RWPE1 (cell line): Measurements from ENCODE around the gene CALCOCO1.

Experiments used
- CTCF ChIA-PET: fragments of 350-600 bp; sonication (Branson Sonifier 250); formaldehyde crosslinking; extraction: SDS; loops from one replicate; lab custom pipeline; 2021; lab: Yijun Ruan, JAX
- POLR2A ChIA-PET: fragments of 400-600 bp; formaldehyde crosslinking; extraction: SDS; loops from one replicate; lab custom pipeline; 2020; ENCODE audit warnings: antibody characterized with exemption; ENCODE audit not compliant: low non-redundant PET; lab: Yijun Ruan, JAX
- DNase-seq: peaks from one replicate; pipeline ENCODE4 v3.0.0; 2012; ENCODE audit warnings: low spot score
- H3K27ac ChIP-seq: fragments of 450-650 bp; 2 replicates; pipeline ENCODE4 v1.5.1; 2017
- TF ChIP-seq, protein P1 (sequence below): fragments of 450-650 bp; conservative IDR thresholded peaks from 2 replicates; pipeline ENCODE4 v1.5.1; 2017; ENCODE audit warnings: low read depth, mild to moderate bottlenecking

Gene CALCOCO1

DNA sequence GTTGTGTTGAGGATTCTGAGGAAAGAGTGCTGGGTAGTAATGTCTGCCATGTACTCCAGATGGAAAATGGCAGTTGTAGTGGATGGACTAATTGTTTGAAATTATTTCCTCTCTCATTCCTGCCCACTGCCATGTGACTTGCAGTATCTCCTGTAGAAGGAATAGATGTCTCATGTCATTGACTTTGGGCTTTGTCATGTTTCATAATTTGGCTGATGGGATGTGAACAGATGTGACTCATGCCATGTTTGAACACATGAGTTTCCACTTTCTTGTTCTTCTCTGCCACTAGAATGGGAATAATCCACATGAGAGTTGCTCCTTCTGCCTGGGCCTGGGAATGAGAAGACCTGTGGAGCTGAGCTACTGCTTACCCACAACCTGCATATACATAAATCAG, 2.4 kb upstream of the CALCOCO1 start:
- TF ChIP-seq, protein P1, sequence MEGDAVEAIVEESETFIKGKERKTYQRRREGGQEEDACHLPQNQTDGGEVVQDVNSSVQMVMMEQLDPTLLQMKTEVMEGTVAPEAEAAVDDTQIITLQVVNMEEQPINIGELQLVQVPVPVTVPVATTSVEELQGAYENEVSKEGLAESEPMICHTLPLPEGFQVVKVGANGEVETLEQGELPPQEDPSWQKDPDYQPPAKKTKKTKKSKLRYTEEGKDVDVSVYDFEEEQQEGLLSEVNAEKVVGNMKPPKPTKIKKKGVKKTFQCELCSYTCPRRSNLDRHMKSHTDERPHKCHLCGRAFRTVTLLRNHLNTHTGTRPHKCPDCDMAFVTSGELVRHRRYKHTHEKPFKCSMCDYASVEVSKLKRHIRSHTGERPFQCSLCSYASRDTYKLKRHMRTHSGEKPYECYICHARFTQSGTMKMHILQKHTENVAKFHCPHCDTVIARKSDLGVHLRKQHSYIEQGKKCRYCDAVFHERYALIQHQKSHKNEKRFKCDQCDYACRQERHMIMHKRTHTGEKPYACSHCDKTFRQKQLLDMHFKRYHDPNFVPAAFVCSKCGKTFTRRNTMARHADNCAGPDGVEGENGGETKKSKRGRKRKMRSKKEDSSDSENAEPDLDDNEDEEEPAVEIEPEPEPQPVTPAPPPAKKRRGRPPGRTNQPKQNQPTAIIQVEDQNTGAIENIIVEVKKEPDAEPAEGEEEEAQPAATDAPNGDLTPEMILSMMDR, result no peak
- no peak for DNase-seq
- ChIA-PET POLR2A (no interaction called here), CTCF (interaction anchor here (1.0 to 1.6 kb wide), 2 partner anchors 16 to 17 kb away, joined by 4 read pairs; no protein-coding TSS in a partner anchor)
- H3K27ac ChIP-seq, result no peak overlapping the region

DNA sequence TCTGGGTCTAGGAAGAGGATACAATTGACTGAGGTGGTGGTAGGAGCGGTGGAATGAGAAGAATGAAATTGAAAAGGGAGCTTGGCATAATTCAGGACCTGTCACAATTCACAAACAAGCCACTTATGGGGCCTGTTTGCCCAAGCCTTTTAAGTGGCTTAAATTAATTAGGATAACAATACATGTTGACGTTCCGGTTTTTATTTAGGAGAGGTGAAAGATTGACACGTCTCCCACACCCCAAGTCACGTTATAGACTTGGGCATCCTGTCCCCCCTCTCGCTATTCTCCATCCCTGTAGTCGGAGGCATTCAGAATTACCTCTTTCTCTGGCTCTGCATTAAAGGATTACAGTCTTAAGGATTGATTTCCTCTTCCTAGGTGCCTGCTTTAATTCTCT, 954 bp upstream of the CALCOCO1 start:
- ChIA-PET CTCF (interaction anchor here (0.5 to 3.1 kb wide), 4 partner anchors 15 to 98 kb away, joined by 3 to 16 read pairs (median 4); no protein-coding TSS in a partner anchor), POLR2A (interaction anchor here (0.6 kb wide), 1 partner anchor 33 kb away, joined by 4 read pairs; no protein-coding TSS in a partner anchor)
- H3K27ac ChIP-seq, result no peak overlapping the region
- TF ChIP-seq, protein P1, result no peak
- DNase-seq, result no peak

DNA sequence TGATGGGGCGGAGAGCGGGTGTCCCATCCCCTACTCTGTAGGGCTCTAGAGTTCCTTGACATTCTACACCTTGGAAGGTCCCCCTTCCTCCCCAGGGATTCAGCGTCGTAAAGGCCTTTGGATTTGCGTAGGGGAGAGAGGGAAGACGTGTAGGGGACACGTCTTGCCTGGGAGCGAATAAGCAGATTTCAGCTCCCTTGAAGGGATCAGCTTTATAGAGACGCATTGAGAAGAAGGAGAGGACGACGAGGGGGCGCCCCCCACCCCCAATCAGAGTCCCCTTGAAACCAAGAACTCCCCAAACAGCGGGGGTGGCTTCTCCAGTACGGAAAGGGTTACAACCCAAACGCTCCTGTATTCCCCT, 324 bp downstream of the CALCOCO1 start:
- ChIA-PET CTCF (interaction anchor here (0.5 to 3.1 kb wide), 4 partner anchors 17 to 402 kb away, joined by 3 to 16 read pairs (median 6); no protein-coding TSS in a partner anchor), POLR2A (no interaction called here)
- peak; percentile 45 for DNase-seq

DNA sequence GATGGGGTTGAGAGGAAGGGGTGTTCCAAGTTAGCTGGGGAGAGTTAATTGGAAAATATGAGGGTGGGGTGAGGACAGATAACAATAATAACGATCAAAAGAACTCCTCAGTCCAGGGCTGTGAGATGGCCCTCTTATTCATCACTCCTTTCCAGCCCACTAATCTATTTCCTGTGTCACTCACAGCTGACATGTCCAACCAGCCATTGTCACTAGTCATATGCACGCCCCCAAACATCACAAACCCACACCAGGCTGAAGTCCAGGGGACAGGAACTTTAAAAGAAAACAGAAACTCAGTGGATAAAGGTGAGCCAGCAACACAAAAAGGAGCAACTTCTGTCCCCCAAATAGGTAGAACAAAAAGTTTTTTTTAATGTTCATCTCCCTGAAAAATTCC, 911 bp downstream of the CALCOCO1 start:
- TF ChIP-seq, protein P1, result no peak
- no peak overlapping the region for H3K27ac ChIP-seq
- POLR2A ChIA-PET, result no interaction called here
- no peak for DNase-seq
- CTCF ChIA-PET, result interaction anchor here (0.6 to 3.1 kb wide), 4 partner anchors 17 to 488 kb away, joined by 3 to 16 read pairs (median 6); no protein-coding TSS in a partner anchor

More for the DNA sequence above, 324 bp downstream of the CALCOCO1 start:
- TF ChIP-seq, protein P1, result no peak
- peak overlapping the region; percentile 63 for H3K27ac ChIP-seq

DNA sequence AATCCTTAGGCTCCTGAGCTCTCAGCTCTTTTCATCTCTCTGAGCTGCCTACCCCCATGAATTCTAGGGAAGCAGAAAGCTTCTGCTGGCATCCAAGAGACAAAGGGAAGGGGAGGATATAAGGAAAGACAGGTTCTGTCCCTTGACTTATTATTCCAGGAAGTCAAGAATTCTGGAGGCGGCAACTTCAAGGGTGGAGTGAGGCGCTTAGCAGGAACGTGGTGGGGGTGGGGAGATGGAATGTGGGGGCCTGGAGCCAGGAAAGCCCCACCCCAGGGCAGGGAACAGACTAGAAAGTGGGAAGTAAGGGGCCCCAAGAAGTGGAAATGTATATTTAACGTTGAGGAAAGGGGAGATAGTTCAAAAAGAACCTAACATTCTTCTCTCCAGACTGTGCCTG, 1.4 kb downstream of the CALCOCO1 start:
- POLR2A ChIA-PET, result no interaction called here
- DNase-seq, result peak; percentile 51
- H3K27ac ChIP-seq, result peak overlapping the region; percentile 54
- CTCF ChIA-PET, result interaction anchor here (0.5 to 3.1 kb wide), 5 partner anchors 17 to 489 kb away, joined by 3 to 16 read pairs (median 3); partner anchors contain the start of gene ATP5MC2
- TF ChIP-seq, protein P1, result no peak

DNA sequence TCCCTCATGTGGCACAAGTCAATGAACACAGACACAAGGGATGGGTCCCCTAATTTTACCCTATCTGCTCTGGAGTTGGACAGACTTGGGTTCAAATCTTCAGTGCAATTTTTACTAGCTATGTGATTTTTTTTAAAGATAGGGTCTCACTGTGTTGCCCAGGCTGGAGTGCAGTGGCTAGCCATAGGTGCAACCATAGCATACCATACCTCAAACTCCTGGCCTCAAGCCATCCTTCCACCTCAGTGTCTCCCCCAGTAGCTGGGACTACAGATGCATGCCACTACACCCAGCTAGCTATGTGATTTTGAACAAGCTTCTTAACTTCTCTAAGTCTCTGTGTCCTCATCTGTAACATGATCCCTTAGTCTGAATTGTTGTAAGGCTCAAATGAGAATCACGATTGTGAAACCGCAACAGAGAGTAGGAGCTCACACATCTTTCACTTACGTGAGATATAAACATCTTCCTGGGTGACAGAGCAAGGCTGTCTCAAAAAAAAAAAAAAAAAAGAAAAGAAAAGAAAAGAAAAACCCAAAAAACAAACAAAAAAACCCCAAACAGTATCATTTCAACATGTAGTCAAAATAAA, 4.7 kb downstream of the CALCOCO1 start:
- POLR2A ChIA-PET, result no interaction called here

More for the DNA sequence above, 4.7 kb downstream of the CALCOCO1 start:
- TF ChIP-seq, protein P1, result no peak
- DNase-seq, result no peak
- H3K27ac ChIP-seq, result no peak overlapping the region
- CTCF ChIA-PET, result interaction anchor here (1.0 to 1.2 kb wide), 2 partner anchors 21 to 24 kb away, joined by 3 to 5 read pairs; no protein-coding TSS in a partner anchor
